K562 (cell line): ENCODE measurements around the gene LOXHD1. TPM values are rescaled to one million over a fixed set of nuclear protein-coding genes. Genes with fewer than 3 reads are reported as not detected.

ENCODE experiments used
- ATAC-seq: fragments of 200-7000 bp; cut with Tn5 transposase; 3 replicates; pipeline ENCODE4 v1.9.1; 2020; ENCODE audit warnings: moderate library complexity
- BruUV-seq: library from RNA; stranded (reverse); fragments of 400-500 nt; replicated peaks from 2 replicates; lab custom pipeline; 2021; lab: Mats Ljungman, UMichigan
- CTCF ChIA-PET: fragments of 300-600 bp; formaldehyde crosslinking; extraction: SDS; loops from one replicate; lab custom pipeline; 2021; ENCODE audit warnings: low intra/inter-chr PET ratio; lab: Yijun Ruan, JAX
- POLR2A ChIA-PET: fragments of 300-600, 350-650 bp; sonication (Branson Sonifier 250); formaldehyde crosslinking; extraction: SDS; loops from one replicate; lab custom pipeline; 2021; ENCODE audit warnings: antibody characterized with exemption, inconsistent platforms; lab: Yijun Ruan, JAX
- DNase-seq, 4 experiments: peaks; one replicate each; pipeline versions ENCODE4 v3.0.0 to v3.0.0-alpha.2; 2011 to 2018; ENCODE audit warnings: low spot score in 3 of 4, mixed read lengths in 3 of 4; ENCODE audit errors: extremely low read depth in 1 of 4
- FAIRE-seq: peaks from 2 replicates; lab custom pipeline; 2011; peaks lifted over from hg19 to GRCh38; lab: Jason Lieb, UNC
- H2AFZ ChIP-seq: 2 replicates; pipeline ENCODE4 v1.6.0; 2011; ENCODE audit warnings: low read depth, low read length, control low read depth, inconsistent platforms
- H3K27ac ChIP-seq: fragments of 200-600 bp; 3 replicates; pipeline ENCODE4 v1.8.0; 2011; ENCODE audit warnings: low read depth, mild to moderate bottlenecking, control low read depth, inconsistent platforms, low read length, moderate library complexity, mixed read lengths; ENCODE audit errors: extremely low read depth
- H3K27me3 ChIP-seq, 2 experiments: fragments of 300-600 bp in 1 of 2; 2 replicates in 1 of 2; 3 replicates in 1 of 2; pipeline versions ENCODE4 v1.6.0 to v1.8.0; 2011; ENCODE audit warnings: inconsistent platforms in 2 of 2, low read length in 2 of 2, mild to moderate bottlenecking in 1 of 2, mixed read lengths in 1 of 2, moderate library complexity in 1 of 2; ENCODE audit not compliant: control insufficient read depth in 2 of 2, insufficient read depth in 2 of 2
- H3K36me3 ChIP-seq: fragments of 300-600 bp; 3 replicates; pipeline ENCODE4 v1.8.0; 2011; ENCODE audit warnings: mild to moderate bottlenecking, low read length, inconsistent platforms; ENCODE audit not compliant: control insufficient read depth, insufficient read depth
- H3K4me1 ChIP-seq, 2 experiments: fragments of 200-600 bp in 1 of 2; replicated peaks in 1 of 2; 2 replicates in 1 of 2; 3 replicates in 1 of 2; pipeline versions ENCODE4 v1.5.1 to v1.8.0; 2011; ENCODE audit warnings: inconsistent platforms in 2 of 2, low read length in 2 of 2, mild to moderate bottlenecking in 1 of 2, mixed read lengths in 1 of 2, moderate library complexity in 1 of 2; ENCODE audit not compliant: control insufficient read depth in 2 of 2, insufficient read depth in 2 of 2
- H3K4me2 ChIP-seq: 2 replicates; pipeline ENCODE4 v1.6.1; 2011; ENCODE audit warnings: low read length, control low read depth, inconsistent platforms, mixed read lengths; ENCODE audit not compliant: insufficient read depth
- H3K4me3 ChIP-seq: fragments of 200-600 bp; sonication (generic), shearing (Covaris generic); 2 replicates; pipeline ENCODE4 v1.5.1; 2016; ENCODE audit warnings: control low read depth, inconsistent platforms
- H3K79me2 ChIP-seq: fragments of 200-600 bp; 3 replicates; pipeline ENCODE4 v1.8.0; 2011; ENCODE audit warnings: low read length, inconsistent platforms; ENCODE audit not compliant: control insufficient read depth, insufficient read depth
- H3K9ac ChIP-seq, 2 experiments: 2 replicates each; pipeline versions ENCODE4 v1.6.0 to v1.6.1; 2011; ENCODE audit warnings: low read depth in 2 of 2, low read length in 2 of 2, control low read depth in 1 of 2, inconsistent platforms in 1 of 2, mild to moderate bottlenecking in 1 of 2, mixed read lengths in 1 of 2; ENCODE audit not compliant: insufficient read depth in 1 of 2
- H3K9me1 ChIP-seq: one replicate; pipeline ENCODE4 v1.6.0; 2011; ENCODE audit warnings: inconsistent platforms, mild to moderate bottlenecking, low read length, moderate library complexity; ENCODE audit not compliant: control insufficient read depth, insufficient read depth
- H3K9me3 ChIP-seq: replicated peaks from 2 replicates; pipeline ENCODE4 v1.5.1; 2011; ENCODE audit warnings: low read depth, low read length, inconsistent platforms; ENCODE audit not compliant: control insufficient read depth, insufficient read depth
- H4K20me1 ChIP-seq: replicated peaks from 2 replicates; pipeline ENCODE4 v1.6.1; 2011; ENCODE audit warnings: low read length, inconsistent platforms, mixed read lengths; ENCODE audit not compliant: control insufficient read depth, insufficient read depth
- ADNP ChIP-seq: fragments of 200-800 bp; sonication (Bioruptor generic); IDR thresholded peaks from 2 replicates; pipeline ENCODE4 v1.6.1; 2016; ENCODE audit warnings: missing genetic modification characterization, missing compliant biosample characterization
- CBX2 ChIP-seq: fragments of 200-600 bp; sonication (generic); IDR thresholded peaks from one replicate; pipeline ENCODE4 v1.6.1; 2012; ENCODE audit warnings: mild to moderate bottlenecking, low read length, inconsistent platforms; ENCODE audit not compliant: insufficient read depth, poor library complexity, severe bottlenecking
- CEBPB ChIP-seq: fragments of 450-650 bp; IDR thresholded peaks from 2 replicates; pipeline ENCODE4 v1.6.1; 2016; ENCODE audit warnings: missing genetic modification characterization, missing compliant biosample characterization
- EGR1 ChIP-seq: fragments of 450-650 bp; conservative IDR thresholded peaks from 2 replicates; pipeline ENCODE4 v1.6.1; 2017; ENCODE audit warnings: mild to moderate bottlenecking
- MAFG ChIP-seq: fragments of 450-650 bp; conservative IDR thresholded peaks from 2 replicates; pipeline ENCODE4 v1.6.1; 2016; ENCODE audit warnings: missing genetic modification characterization, missing compliant biosample characterization
- MYC ChIP-seq, 2 experiments: fragments of 250-450 bp in 1 of 2; sonication (Bioruptor Pico) in 1 of 2; IDR thresholded peaks; 2 replicates each; pipeline versions ENCODE4 v1.5.1 to v1.6.1; 2012 to 2021; ENCODE audit warnings: low read depth in 2 of 2, borderline replicate concordance in 1 of 2, improper control_type of control experiment in 1 of 2, low read length in 1 of 2, mild to moderate bottlenecking in 1 of 2, moderate library complexity in 1 of 2
- NFE2 ChIP-seq: IDR thresholded peaks from 2 replicates; pipeline ENCODE4 v1.6.1; 2014; ENCODE audit warnings: antibody characterized with exemption, low read depth
- NONO ChIP-seq, 2 experiments: fragments of 200-400 bp in 1 of 2; fragments of 450-650 bp in 1 of 2; formaldehyde crosslinking in 1 of 2; IDR thresholded peaks; 2 replicates each; pipeline ENCODE4 v1.6.1; 2017; ENCODE audit warnings: low read depth in 2 of 2, mild to moderate bottlenecking in 2 of 2, moderate library complexity in 2 of 2, low read length in 1 of 2
- RBM15 ChIP-seq: fragments of 200-400 bp; formaldehyde crosslinking; IDR thresholded peaks from 2 replicates; pipeline ENCODE4 v1.6.1; 2018; ENCODE audit warnings: mild to moderate bottlenecking, low read length, moderate library complexity; ENCODE audit not compliant: insufficient read depth
- SAP30 ChIP-seq: fragments of 200-600 bp; sonication (generic); IDR thresholded peaks from 2 replicates; pipeline ENCODE4 v1.6.1; 2012; ENCODE audit warnings: borderline replicate concordance, low read depth, mild to moderate bottlenecking, moderate library complexity, low read length, control low read depth, inconsistent platforms; ENCODE audit not compliant: insufficient read depth, poor library complexity, severe bottlenecking
- SRSF9 ChIP-seq: fragments of 200-400 bp; formaldehyde crosslinking; IDR thresholded peaks from 2 replicates; pipeline ENCODE4 v1.6.1; 2017; ENCODE audit warnings: low read depth, low read length, borderline replicate concordance
- ZBTB7A ChIP-seq: IDR thresholded peaks from 2 replicates; pipeline ENCODE4 v1.6.1; 2011; ENCODE audit warnings: low read depth, mild to moderate bottlenecking, low read length, moderate library complexity, borderline replicate concordance; ENCODE audit not compliant: control insufficient read depth
- ZNF174 ChIP-seq: fragments of 250-450 bp; sonication (Bioruptor Pico); IDR thresholded peaks from 2 replicates; pipeline ENCODE4 v1.4.0; 2020; ENCODE audit warnings: mild to moderate bottlenecking
- ZNF316 ChIP-seq: fragments of 450-650 bp; IDR thresholded peaks from 2 replicates; pipeline ENCODE4 v1.6.1; 2016
- ZNF584 ChIP-seq: fragments of 200-800 bp; sonication (Bioruptor generic); IDR thresholded peaks from 2 replicates; pipeline ENCODE4 v1.6.1; 2016; ENCODE audit warnings: low read depth, mild to moderate bottlenecking, missing genetic modification characterization, missing compliant biosample characterization
- WGBS: fragments of 100-300 bp; shearing (Covaris generic); methylation state at CpG from one replicate; pipeline ENCODE4 v1.1.6; 2016; ENCODE audit warnings: low coverage, mixed read lengths; ENCODE audit not compliant: insufficient coverage; ENCODE audit errors: missing lambda C conversion rate; 5-methylcytosine and 5-hydroxymethylcytosine counted together
- in situ Hi-C: fragments of 300-500 bp; cut with MboI; formaldehyde crosslinking; loops from 4 replicates; pipeline ENCODE4 v1.15.0; 2018; ENCODE audit warnings: inconsistent platforms, mixed read lengths
- intact Hi-C: fragments of 100-400 bp; cut with micrococcal nuclease; formaldehyde crosslinking; loops from 2 replicates; pipeline ENCODE4 v1.14.2; 2022
- polyA plus RNA-seq, 8 experiments: library from polyadenylated mRNA; depleted of rRNA in 4 of 8; stranded (reverse) in 5 of 8; unstranded in 3 of 8; fragments of >200 nt; fragmentation: Nextera tagmentation in 2 of 8; fragmentation: Illumina TruSeq in 1 of 8; extraction: Ambion mirVana in 2 of 8; extraction: Trizol in 1 of 8; gene quantifications; 2 replicates each; pipeline versions ENCODE4 v1.2.1 to v1.2.3, GENCODE V29; 2011 to 2014; ENCODE audit warnings: inconsistent platforms in 1 of 8, missing spikeins in 1 of 8
- total RNA-seq, 7 experiments: library from RNA; depleted of rRNA in 6 of 7; stranded (reverse); fragments of >200 nt in 6 of 7; fragmentation: Illumina TruSeq in 2 of 7; extraction: Trizol in 2 of 7; gene quantifications; 2 replicates each; pipeline versions ENCODE4 v1.2.1 to v1.2.3, GENCODE V29; 2011 to 2021; ENCODE audit warnings: low replicate concordance in 1 of 7

The LOXHD1 gene
- total and polyA plus RNA-seq, 9 of the 15 experiments (the other 6 are each of a cell fraction or from before 2014, with no cell fraction given): not detected

DNA sequence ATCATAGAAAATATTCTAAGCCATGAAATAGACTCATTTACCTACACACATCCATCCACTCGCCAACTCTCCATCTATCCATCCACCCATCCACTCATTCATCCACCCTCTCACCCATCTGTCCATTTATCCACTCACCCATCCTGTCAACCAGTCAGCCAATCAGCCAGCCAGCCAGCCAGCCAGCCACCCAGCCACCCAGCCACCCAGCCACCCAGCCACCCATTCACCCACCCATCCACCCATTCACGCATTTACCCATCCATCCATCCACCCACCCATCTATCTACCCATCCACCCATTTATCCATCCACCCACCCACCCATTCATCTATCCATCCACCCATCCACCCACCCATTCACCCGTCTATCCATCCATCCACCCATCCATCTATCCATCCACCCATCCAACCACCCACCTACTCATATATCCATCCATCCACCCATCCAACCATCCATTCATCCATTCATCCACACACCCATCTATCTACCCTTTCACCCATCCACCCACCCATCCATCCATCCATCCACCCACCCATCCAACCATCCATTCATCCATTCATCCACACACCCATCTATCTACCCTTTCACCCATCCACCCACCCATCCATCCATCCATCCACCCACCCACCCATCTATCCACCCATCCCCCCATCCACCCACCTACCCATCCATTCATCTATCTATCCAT lies 185.1 kb downstream of the LOXHD1 start:
- 0% methylated on average over 2 of the region's 3 CpGs for WGBS
- POLR2A ChIA-PET: no interaction called here
- in situ Hi-C loops (no loop called here), intact Hi-C loops (no loop called here)
- ATAC-seq (no peak), FAIRE-seq (no peak), DNase-seq (no peak)
- no peaks in the 10 kb centered on the region for H3K4me1 ChIP-seq
- BruUV-seq: no TSS peak
- no peaks in the 10 kb centered on the region for H4K20me1 ChIP-seq
- no peaks in the 10 kb centered on the region for H3K9me3 ChIP-seq
- H3K4me2 ChIP-seq: no peak overlapping the region
- H3K9me1 ChIP-seq: no peaks in the 10 kb centered on the region
- peaks cover 0 to 6% of the 10 kb centered on the region in 2 experiments; a peak in 1 of 5 replicates for H3K27me3 ChIP-seq
- H3K27ac ChIP-seq: no peak overlapping the region
- TF ChIP-seq RBM15 (no peak), MYC (IDR thresholded peaks at IDR 0.05; ENCODE audit: low read depth, low read length) (no peak), MYC (CRISPR knock-in tag; IDR thresholded peaks at IDR 0.05; ENCODE audit: borderline replicate concordance, low read depth) (no peak)
- no peak overlapping the region for H3K4me3 ChIP-seq
- H3K9ac ChIP-seq: no peak overlapping the region
- no peaks in the 10 kb centered on the region for H3K79me2 ChIP-seq
- no peaks in the 10 kb centered on the region for H3K36me3 ChIP-seq
- no peak overlapping the region for H2AFZ ChIP-seq
- CTCF ChIA-PET: no interaction called here

DNA sequence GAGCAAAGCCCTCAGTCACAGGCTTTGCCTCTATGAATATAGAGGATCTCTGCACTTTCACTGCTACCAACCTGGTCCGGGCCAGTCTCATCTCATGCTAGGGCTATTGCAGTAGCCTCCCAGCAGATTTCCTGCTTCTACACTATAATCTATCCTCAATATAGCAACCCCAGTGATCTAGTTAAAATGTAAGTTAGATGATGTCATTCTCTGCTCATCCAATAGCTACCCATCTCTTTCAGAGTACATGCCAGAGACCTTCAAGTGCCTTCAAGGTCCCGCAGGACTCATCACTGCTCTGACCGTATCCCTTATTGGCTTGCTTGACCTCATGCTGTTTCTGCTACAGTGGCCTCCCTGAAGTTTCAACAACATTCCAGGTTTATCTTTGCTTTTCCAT lies 186.3 kb downstream of the LOXHD1 start:
- WGBS: 3% methylated on average over 3 of the region's 3 CpGs
- no TSS peak for BruUV-seq
- no peak overlapping the region for H3K9ac ChIP-seq
- TF ChIP-seq ZNF316 (no peak), NONO (IDR thresholded peaks at IDR 0.05; ENCODE audit: low read depth in 2 of 2, low read length in 1 of 2) (no peak), CBX2 (no peak), ZBTB7A (no peak), ZNF584 (no peak), ZNF174 (CRISPR knock-in tag) (no peak), ADNP (tag) (no peak), EGR1 (no peak), MAFG (no peak), NFE2 (no peak), SAP30 (no peak), CEBPB (no peak), SRSF9 (no peak)
- H4K20me1 ChIP-seq: no peaks in the 10 kb centered on the region
- intact Hi-C loops: no loop called here
- H3K4me3 ChIP-seq: no peak overlapping the region
- H3K9me3 ChIP-seq: no peaks in the 10 kb centered on the region
- H3K36me3 ChIP-seq: no peaks in the 10 kb centered on the region
- DNase-seq (no peak), FAIRE-seq (no peak), ATAC-seq (no peak)
- in situ Hi-C loops: no loop called here
- CTCF ChIA-PET: no interaction called here
- H2AFZ ChIP-seq: no peak overlapping the region
- no peaks in the 10 kb centered on the region for H3K4me1 ChIP-seq
- no peak overlapping the region for H3K27ac ChIP-seq
- POLR2A ChIA-PET: no interaction called here
- H3K27me3 ChIP-seq: peaks cover 0 to 6% of the 10 kb centered on the region in 2 experiments; a peak in 1 of 5 replicates
- H3K9me1 ChIP-seq: no peaks in the 10 kb centered on the region
- H3K4me2 ChIP-seq: no peak overlapping the region
- no peaks in the 10 kb centered on the region for H3K79me2 ChIP-seq
